SK-N-SH treated with all-trans-retinoic acid at 6 μM for 48 hours (cell line): ENCODE measurements around the gene DYTN.

Experiments
- BACH2 ChIP-seq: fragments of 250-450 bp; sonication (Bioruptor Pico); IDR thresholded peaks from 2 replicates; pipeline ENCODE4 v1.9.0; 2021; ENCODE audit warnings: mild to moderate bottlenecking, borderline replicate concordance
- ESRRG ChIP-seq: fragments of 250-450 bp; sonication (Bioruptor Pico); IDR thresholded peaks from 2 replicates; pipeline ENCODE4 v1.6.1; 2021; ENCODE audit warnings: mild to moderate bottlenecking
- OSR1 ChIP-seq: fragments of 250-450 bp; sonication (Bioruptor Pico); IDR thresholded peaks from 2 replicates; pipeline ENCODE4 v1.8.0; 2022; ENCODE audit warnings: moderate library complexity, mild to moderate bottlenecking, inconsistent platforms
- PPARA ChIP-seq: fragments of 250-450 bp; sonication (Bioruptor Pico); IDR thresholded peaks from 2 replicates; pipeline ENCODE4 v1.5.0; 2020; ENCODE audit warnings: mild to moderate bottlenecking, borderline replicate concordance
- RARB ChIP-seq: fragments of 250-450 bp; sonication (Bioruptor Pico); IDR thresholded peaks from 2 replicates; pipeline ENCODE4 v1.8.0; 2021; ENCODE audit warnings: mild to moderate bottlenecking, moderate library complexity
- TOX ChIP-seq: fragments of 250-450 bp; sonication (Bioruptor Pico); IDR thresholded peaks from 2 replicates; pipeline ENCODE4 v1.8.0; 2021; ENCODE audit warnings: mild to moderate bottlenecking, moderate library complexity, borderline replicate concordance
- ZC3H10 ChIP-seq: fragments of 250-450 bp; sonication (Bioruptor Pico); IDR thresholded peaks from 2 replicates; pipeline ENCODE4 v1.5.1; 2021; ENCODE audit warnings: mild to moderate bottlenecking, moderate library complexity
- ZFP30 ChIP-seq: fragments of 450-650 bp; formaldehyde crosslinking; IDR thresholded peaks from 2 replicates; pipeline ENCODE4 v1.5.0; 2022; ENCODE audit warnings: mild to moderate bottlenecking, moderate library complexity
- ZNF565 ChIP-seq: fragments of 450-650 bp; formaldehyde crosslinking; conservative IDR thresholded peaks from 2 replicates; pipeline ENCODE4 v1.5.0; 2020; ENCODE audit warnings: low read depth, mild to moderate bottlenecking, moderate library complexity
- ZNF70 ChIP-seq: fragments of 450-650 bp; formaldehyde crosslinking; IDR thresholded peaks from 2 replicates; pipeline ENCODE4 v1.5.0; 2020; ENCODE audit warnings: mild to moderate bottlenecking, moderate library complexity
- TF ChIP-seq, protein P1 (sequence below): fragments of 250-450 bp; sonication (Bioruptor Pico); IDR thresholded peaks from 2 replicates; pipeline ENCODE4 v1.5.1; 2021; ENCODE audit warnings: mild to moderate bottlenecking, moderate library complexity
- TF ChIP-seq, protein P2 (sequence below): fragments of 250-450 bp; sonication (Bioruptor Pico); IDR thresholded peaks from 2 replicates; pipeline ENCODE4 v1.8.0; 2020; ENCODE audit warnings: mild to moderate bottlenecking, moderate library complexity, borderline replicate concordance
- TF ChIP-seq, protein P3 (sequence below): fragments of 250-450 bp; sonication (Bioruptor Pico); IDR thresholded peaks from 2 replicates; pipeline ENCODE4 v1.5.0; 2020; ENCODE audit warnings: mild to moderate bottlenecking, moderate library complexity
- TF ChIP-seq, protein P4 (sequence below): fragments of 250-450 bp; sonication (Bioruptor Pico); IDR thresholded peaks from 2 replicates; pipeline ENCODE4 v1.5.1; 2020; ENCODE audit warnings: low read depth, mild to moderate bottlenecking, moderate library complexity

- TF ChIP-seq ZNF565 (CRISPR knock-in tag), result no peak
- TF ChIP-seq OSR1, result no peak
- TF ChIP-seq, protein P1, sequence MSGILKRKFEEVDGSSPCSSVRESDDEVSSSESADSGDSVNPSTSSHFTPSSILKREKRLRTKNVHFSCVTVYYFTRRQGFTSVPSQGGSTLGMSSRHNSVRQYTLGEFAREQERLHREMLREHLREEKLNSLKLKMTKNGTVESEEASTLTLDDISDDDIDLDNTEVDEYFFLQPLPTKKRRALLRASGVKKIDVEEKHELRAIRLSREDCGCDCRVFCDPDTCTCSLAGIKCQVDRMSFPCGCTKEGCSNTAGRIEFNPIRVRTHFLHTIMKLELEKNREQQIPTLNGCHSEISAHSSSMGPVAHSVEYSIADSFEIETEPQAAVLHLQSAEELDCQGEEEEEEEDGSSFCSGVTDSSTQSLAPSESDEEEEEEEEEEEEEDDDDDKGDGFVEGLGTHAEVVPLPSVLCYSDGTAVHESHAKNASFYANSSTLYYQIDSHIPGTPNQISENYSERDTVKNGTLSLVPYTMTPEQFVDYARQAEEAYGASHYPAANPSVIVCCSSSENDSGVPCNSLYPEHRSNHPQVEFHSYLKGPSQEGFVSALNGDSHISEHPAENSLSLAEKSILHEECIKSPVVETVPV (CRISPR knock-in tag), result no peak
- no peak for TF ChIP-seq ZC3H10 (CRISPR knock-in tag)
- TF ChIP-seq ESRRG (CRISPR knock-in tag), result no peak
- TF ChIP-seq, protein P2, sequence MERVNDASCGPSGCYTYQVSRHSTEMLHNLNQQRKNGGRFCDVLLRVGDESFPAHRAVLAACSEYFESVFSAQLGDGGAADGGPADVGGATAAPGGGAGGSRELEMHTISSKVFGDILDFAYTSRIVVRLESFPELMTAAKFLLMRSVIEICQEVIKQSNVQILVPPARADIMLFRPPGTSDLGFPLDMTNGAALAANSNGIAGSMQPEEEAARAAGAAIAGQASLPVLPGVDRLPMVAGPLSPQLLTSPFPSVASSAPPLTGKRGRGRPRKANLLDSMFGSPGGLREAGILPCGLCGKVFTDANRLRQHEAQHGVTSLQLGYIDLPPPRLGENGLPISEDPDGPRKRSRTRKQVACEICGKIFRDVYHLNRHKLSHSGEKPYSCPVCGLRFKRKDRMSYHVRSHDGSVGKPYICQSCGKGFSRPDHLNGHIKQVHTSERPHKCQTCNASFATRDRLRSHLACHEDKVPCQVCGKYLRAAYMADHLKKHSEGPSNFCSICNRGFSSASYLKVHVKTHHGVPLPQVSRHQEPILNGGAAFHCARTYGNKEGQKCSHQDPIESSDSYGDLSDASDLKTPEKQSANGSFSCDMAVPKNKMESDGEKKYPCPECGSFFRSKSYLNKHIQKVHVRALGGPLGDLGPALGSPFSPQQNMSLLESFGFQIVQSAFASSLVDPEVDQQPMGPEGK (CRISPR knock-in tag), result no peak
- TF ChIP-seq BACH2, result no peak
- no peak for TF ChIP-seq TOX (CRISPR knock-in tag)
- TF ChIP-seq ZFP30 (CRISPR knock-in tag), result no peak
- TF ChIP-seq ZNF70 (CRISPR knock-in tag), result no peak
- TF ChIP-seq, protein P3, sequence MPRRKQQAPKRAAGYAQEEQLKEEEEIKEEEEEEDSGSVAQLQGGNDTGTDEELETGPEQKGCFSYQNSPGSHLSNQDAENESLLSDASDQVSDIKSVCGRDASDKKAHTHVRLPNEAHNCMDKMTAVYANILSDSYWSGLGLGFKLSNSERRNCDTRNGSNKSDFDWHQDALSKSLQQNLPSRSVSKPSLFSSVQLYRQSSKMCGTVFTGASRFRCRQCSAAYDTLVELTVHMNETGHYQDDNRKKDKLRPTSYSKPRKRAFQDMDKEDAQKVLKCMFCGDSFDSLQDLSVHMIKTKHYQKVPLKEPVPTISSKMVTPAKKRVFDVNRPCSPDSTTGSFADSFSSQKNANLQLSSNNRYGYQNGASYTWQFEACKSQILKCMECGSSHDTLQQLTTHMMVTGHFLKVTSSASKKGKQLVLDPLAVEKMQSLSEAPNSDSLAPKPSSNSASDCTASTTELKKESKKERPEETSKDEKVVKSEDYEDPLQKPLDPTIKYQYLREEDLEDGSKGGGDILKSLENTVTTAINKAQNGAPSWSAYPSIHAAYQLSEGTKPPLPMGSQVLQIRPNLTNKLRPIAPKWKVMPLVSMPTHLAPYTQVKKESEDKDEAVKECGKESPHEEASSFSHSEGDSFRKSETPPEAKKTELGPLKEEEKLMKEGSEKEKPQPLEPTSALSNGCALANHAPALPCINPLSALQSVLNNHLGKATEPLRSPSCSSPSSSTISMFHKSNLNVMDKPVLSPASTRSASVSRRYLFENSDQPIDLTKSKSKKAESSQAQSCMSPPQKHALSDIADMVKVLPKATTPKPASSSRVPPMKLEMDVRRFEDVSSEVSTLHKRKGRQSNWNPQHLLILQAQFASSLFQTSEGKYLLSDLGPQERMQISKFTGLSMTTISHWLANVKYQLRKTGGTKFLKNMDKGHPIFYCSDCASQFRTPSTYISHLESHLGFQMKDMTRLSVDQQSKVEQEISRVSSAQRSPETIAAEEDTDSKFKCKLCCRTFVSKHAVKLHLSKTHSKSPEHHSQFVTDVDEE, result no peak
- TF ChIP-seq, protein P4, sequence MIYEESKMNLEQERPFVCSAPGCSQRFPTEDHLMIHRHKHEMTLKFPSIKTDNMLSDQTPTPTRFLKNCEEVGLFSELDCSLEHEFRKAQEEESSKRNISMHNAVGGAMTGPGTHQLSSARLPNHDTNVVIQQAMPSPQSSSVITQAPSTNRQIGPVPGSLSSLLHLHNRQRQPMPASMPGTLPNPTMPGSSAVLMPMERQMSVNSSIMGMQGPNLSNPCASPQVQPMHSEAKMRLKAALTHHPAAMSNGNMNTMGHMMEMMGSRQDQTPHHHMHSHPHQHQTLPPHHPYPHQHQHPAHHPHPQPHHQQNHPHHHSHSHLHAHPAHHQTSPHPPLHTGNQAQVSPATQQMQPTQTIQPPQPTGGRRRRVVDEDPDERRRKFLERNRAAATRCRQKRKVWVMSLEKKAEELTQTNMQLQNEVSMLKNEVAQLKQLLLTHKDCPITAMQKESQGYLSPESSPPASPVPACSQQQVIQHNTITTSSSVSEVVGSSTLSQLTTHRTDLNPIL (CRISPR knock-in tag), result no peak
- TF ChIP-seq RARB (CRISPR knock-in tag), result no peak
- TF ChIP-seq PPARA (CRISPR knock-in tag), result no peak
Observed at GRCh38 chr2:206693399-206694137, 24.6 kb downstream of the DYTN start.
